ENCODE measurements around the gene PLEKHG5.

GRCh38 chr1:6419397-6419803, 72.1 kb downstream of the PLEKHG5 start:
- no peak for TF ChIP-seq CTCF (conservative IDR thresholded peaks at IDR 0.05)
- TF ChIP-seq ZFX (IDR thresholded peaks at IDR 0.05), result no peak
